Adrenal gland (tissue), 12 donors: ENCODE measurements around the gene PDE10A. TPM values are rescaled to one million over a fixed set of nuclear protein-coding genes. Genes with fewer than 3 reads are reported as not detected.
A peak's percentile ranks its signal among the peaks of the same experiment; 100 is the strongest.

Experiments used
- DNase-seq, 7 donors: peaks; one replicate each; pipeline ENCODE4 v3.0.0-alpha.2; 2019 to 2020
- H3K27ac ChIP-seq, 5 donors: fragments of 200-600 bp; sonication (generic) in 4 of 5; 1 replicate in 3 of 5; 2 replicates in 2 of 5; pipeline versions ENCODE4 v1.5.1 to v1.8.0; 2016 to 2020; ENCODE audit warnings: mild to moderate bottlenecking in 1 of 5
- H3K27me3 ChIP-seq: fragments of 200-600 bp; 2 replicates; pipeline ENCODE4 v1.8.0; 2021
- H3K36me3 ChIP-seq, 2 donors: fragments of 200-600 bp; replicated peaks in 1 of 2; 1 replicate in 1 of 2; 2 replicates in 1 of 2; pipeline versions ENCODE4 v1.5.1 to v1.8.0; 2018 to 2022
- H3K4me1 ChIP-seq, 2 donors: fragments of 200-600 bp; replicated peaks in 1 of 2; 1 replicate in 1 of 2; 2 replicates in 1 of 2; pipeline versions ENCODE4 v1.5.1 to v1.8.0; 2018 to 2021
- H3K4me3 ChIP-seq, 4 donors: fragments of 200-600 bp; sonication (generic) in 3 of 4; one replicate each; pipeline ENCODE4 v1.5.1; 2016 to 2018
- H3K9me3 ChIP-seq, 3 donors: fragments of 200-600 bp; sonication (generic) in 1 of 3; replicated peaks in 1 of 3; 1 replicate in 2 of 3; 2 replicates in 1 of 3; pipeline versions ENCODE4 v1.5.1 to v1.8.0; 2016 to 2021
- CTCF ChIP-seq, 6 experiments: fragments of 450-650 bp in 4 of 6; fragments of 200-600 bp in 2 of 6; sonication (generic) in 1 of 6; IDR thresholded peaks; 1 replicate in 5 of 6; 2 replicates in 1 of 6; pipeline versions ENCODE4 v1.5.1 to v1.8.0; 2016 to 2021; ENCODE audit warnings: antibody characterized with exemption in 6 of 6, mild to moderate bottlenecking in 2 of 6, moderate library complexity in 1 of 6
- POLR2A ChIP-seq, 2 donors: fragments of 450-650 bp; IDR thresholded peaks; one replicate each; pipeline ENCODE4 v1.6.1; 2017; ENCODE audit warnings: antibody characterized with exemption in 2 of 2, mild to moderate bottlenecking in 2 of 2, moderate library complexity in 1 of 2
- WGBS, 4 donors: extraction: QIAGEN DNeasy Blood & Tissue Kit in 2 of 4; methylation state at CpG; one replicate each; pipeline versions ENCODE4 v1.1.5 to v1.1.7; 2013 to 2017; 5-methylcytosine and 5-hydroxymethylcytosine counted together
- intact Hi-C, 2 donors: fragments of 100-400 bp; cut with DNase I; formaldehyde crosslinking; loops; one replicate each; pipeline versions ENCODE4 v1.14.1 to v1.15.0; 2022 to 2023
- polyA plus RNA-seq, 3 donors: library from polyadenylated mRNA; stranded (reverse); fragments of 200-250 nt in 2 of 3; fragments of 350-450 nt in 1 of 3; fragmentation: Illumina TruSeq in 1 of 3; extraction: RNeasy Lipid Tissue Mini Kit (QIAGEN cat#74804) in 1 of 3; gene quantifications; one replicate each; pipeline ENCODE4 v1.2.3, GENCODE V29; 2013 to 2014
- total RNA-seq, 9 donors: library from RNA; depleted of rRNA in 4 of 9; stranded (reverse); fragments of >200 nt in 4 of 9; fragments of 120-200 nt in 1 of 9; fragmentation: NEBNext Ultra II Directional in 1 of 9; extraction: Animal tissue kit (Norgen Biotek cat#: 25700) in 1 of 9; gene quantifications; one replicate each; pipeline versions ENCODE4 v1.1.0 to v1.2.4, GENCODE V29; 2013 to 2023
- donor health status: healthy with polysubstance abuse.
- donor health status: Bipolar disorder and iron deficiency.
- donor health status: DM: yes; HTN: yes; CAD: no.
- donor health status: DM: no; HTN: no; CAD: no.
- donor health status: DM: no; HTN: no; CAD: no.
- donor health status: DM: yes; HTN: yes; CAD: no.

The PDE10A gene
- total and polyA plus RNA-seq, 12 donors: 4.0 to 199 (median 27.8) TPM

- DNase-seq: no peak
- 54 to 86% (median 82%) methylated on average over 1 of the region's 1 CpG for WGBS, 4 donors
- Histone ChIP-seq H3K36me3 (no peaks in the 10 kb centered on the region), H3K4me1 (no peaks in the 10 kb centered on the region), H3K27me3 (no peaks in the 10 kb centered on the region), H3K9me3 (no peaks in the 10 kb centered on the region), H3K4me3 (no peak overlapping the region), H3K27ac (no peak overlapping the region)
- TF ChIP-seq POLR2A (IDR thresholded peaks at IDR 0.05): no peak
- TF ChIP-seq CTCF (IDR thresholded peaks at IDR 0.05): no peak
- intact Hi-C loops: no loop called here
These were observed 12.1 kb upstream of the PDE10A start for GRCh38 chr6:165675120-165675519.

- H3K9me3 ChIP-seq: no peaks in the 10 kb centered on the region
- intact Hi-C loops: no loop called here
- H3K36me3 ChIP-seq: no peaks in the 10 kb centered on the region
- WGBS, 4 donors: 68 to 78% (median 70%) methylated on average over 20 of the region's 20 CpGs
- no peaks in the 10 kb centered on the region for H3K4me1 ChIP-seq
- H3K4me3 ChIP-seq: no peak overlapping the region
- no peaks in the 10 kb centered on the region for H3K27me3 ChIP-seq
- H3K27ac ChIP-seq: no peak overlapping the region
- TF ChIP-seq CTCF (IDR thresholded peaks at IDR 0.05) (no peak), POLR2A (IDR thresholded peaks at IDR 0.05) (no peak)
- DNase-seq: no peak
These were observed 11.4 kb upstream of the PDE10A start for GRCh38 chr6:165674155-165675029.

- H3K27ac ChIP-seq: no peak overlapping the region
- H3K4me1 ChIP-seq: no peaks in the 10 kb centered on the region
- H3K27me3 ChIP-seq: no peaks in the 10 kb centered on the region
- intact Hi-C loops: no loop called here
- 77 to 89% (median 84%) methylated on average over 6 of the region's 6 CpGs for WGBS, 4 donors
- DNase-seq: no peak
- no peaks in the 10 kb centered on the region for H3K9me3 ChIP-seq
- H3K36me3 ChIP-seq: no peaks in the 10 kb centered on the region
- H3K4me3 ChIP-seq: no peak overlapping the region
- TF ChIP-seq CTCF (IDR thresholded peaks at IDR 0.05) (no peak), POLR2A (IDR thresholded peaks at IDR 0.05) (no peak)
These were observed 8.3 kb upstream of the PDE10A start for GRCh38 chr6:165671222-165671768.

GRCh38 chr6:165668951-165669350 lies 5.9 kb upstream of the PDE10A start:
- Histone ChIP-seq H3K4me1 (peaks cover 0 to 2% of the 10 kb centered on the region in 2 donors), H3K4me3 (no peak overlapping the region), H3K36me3 (no peaks in the 10 kb centered on the region), H3K9me3 (no peaks in the 10 kb centered on the region), H3K27ac (no peak overlapping the region), H3K27me3 (peaks cover 14% of the 10 kb centered on the region)
- peak in 3 of 7 donors; percentile 37 to 45 (median 41) for DNase-seq
- no peak for TF ChIP-seq CTCF (IDR thresholded peaks at IDR 0.05)
- TF ChIP-seq POLR2A (IDR thresholded peaks at IDR 0.05): no peak
- intact Hi-C loops: no loop called here
- WGBS, 4 donors: 55 to 68% (median 65%) methylated on average over 8 of the region's 8 CpGs
